Mammary epithelial cell (primary cell): Measurements from ENCODE around the gene CHI3L2.

Source experiments
- EZH2 ChIP-seq: IDR thresholded peaks from 2 replicates; pipeline ENCODE4 v1.6.1; 2012; ENCODE audit warnings: low read length, inconsistent platforms, borderline replicate concordance
- TF ChIP-seq, protein P1 (sequence below), 2 donors: IDR thresholded peaks in 1 of 2; conservative IDR thresholded peaks in 1 of 2; 2 replicates each; pipeline ENCODE4 v1.5.1; 2011 to 2012; ENCODE audit warnings: inconsistent platforms in 2 of 2, low read length in 2 of 2, mild to moderate bottlenecking in 2 of 2, control low read depth in 1 of 2, low read depth in 1 of 2; ENCODE audit not compliant: insufficient read depth in 1 of 2; ENCODE audit errors: extremely low read depth in 1 of 2

DNA sequence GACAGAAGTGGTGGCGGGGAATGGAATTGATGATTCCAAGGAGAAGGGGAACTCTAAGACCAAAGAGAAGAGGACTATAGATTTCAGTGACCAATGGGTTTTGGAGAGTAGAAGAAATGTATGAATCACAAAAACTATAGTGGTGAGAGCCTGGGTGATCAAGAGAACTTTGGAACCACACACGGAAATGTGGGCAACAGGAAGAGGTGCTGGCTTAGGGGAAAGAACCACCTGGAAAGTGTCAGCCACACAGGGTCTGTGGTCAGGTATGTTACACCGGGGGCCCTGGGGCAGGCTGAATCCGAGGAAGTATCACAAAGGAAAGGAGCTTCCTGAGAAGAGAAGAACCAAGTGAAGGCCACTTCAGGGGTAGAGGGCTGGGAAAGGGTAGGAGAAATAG, 51.6 kb downstream of the CHI3L2 start:
- TF ChIP-seq, protein P1, sequence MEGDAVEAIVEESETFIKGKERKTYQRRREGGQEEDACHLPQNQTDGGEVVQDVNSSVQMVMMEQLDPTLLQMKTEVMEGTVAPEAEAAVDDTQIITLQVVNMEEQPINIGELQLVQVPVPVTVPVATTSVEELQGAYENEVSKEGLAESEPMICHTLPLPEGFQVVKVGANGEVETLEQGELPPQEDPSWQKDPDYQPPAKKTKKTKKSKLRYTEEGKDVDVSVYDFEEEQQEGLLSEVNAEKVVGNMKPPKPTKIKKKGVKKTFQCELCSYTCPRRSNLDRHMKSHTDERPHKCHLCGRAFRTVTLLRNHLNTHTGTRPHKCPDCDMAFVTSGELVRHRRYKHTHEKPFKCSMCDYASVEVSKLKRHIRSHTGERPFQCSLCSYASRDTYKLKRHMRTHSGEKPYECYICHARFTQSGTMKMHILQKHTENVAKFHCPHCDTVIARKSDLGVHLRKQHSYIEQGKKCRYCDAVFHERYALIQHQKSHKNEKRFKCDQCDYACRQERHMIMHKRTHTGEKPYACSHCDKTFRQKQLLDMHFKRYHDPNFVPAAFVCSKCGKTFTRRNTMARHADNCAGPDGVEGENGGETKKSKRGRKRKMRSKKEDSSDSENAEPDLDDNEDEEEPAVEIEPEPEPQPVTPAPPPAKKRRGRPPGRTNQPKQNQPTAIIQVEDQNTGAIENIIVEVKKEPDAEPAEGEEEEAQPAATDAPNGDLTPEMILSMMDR (conservative IDR thresholded peaks at IDR 0.05 in 1 of 2, IDR thresholded peaks at IDR 0.05 in 1 of 2; ENCODE audit: extremely low read depth in 1 of 2, insufficient read depth in 1 of 2, low read depth in 1 of 2, low read length in 2 of 2), result no peak
- no peak for TF ChIP-seq EZH2
